Putamen (tissue), 1 donor: Measurements from ENCODE around the gene C10orf120.

Experiments
- DNase-seq: peaks from one replicate; pipeline ENCODE4 v3.0.0-alpha.2; 2016; ENCODE audit warnings: low spot score

The C10orf120 gene

GRCh38 chr10:122703483-122704448 lies 4.1 kb upstream of the C10orf120 start:
- peak; percentile 78 for DNase-seq

- DNase-seq: peak; percentile 44
These were observed 2.6 kb upstream of the C10orf120 start for GRCh38 chr10:122702275-122702674.

GRCh38 chr10:122701652-122702051 lies 2.0 kb upstream of the C10orf120 start:
- no peak for DNase-seq

- no peak for DNase-seq
These were observed 3.0 kb downstream of the C10orf120 start for GRCh38 chr10:122696687-122697086.

GRCh38 chr10:122692744-122693143 lies 6.9 kb downstream of the C10orf120 start:
- DNase-seq: no peak

- DNase-seq: no peak
These were observed 10.4 kb downstream of the C10orf120 start for GRCh38 chr10:122689146-122689820.

- no peak for DNase-seq
These were observed 11.2 kb downstream of the C10orf120 start for GRCh38 chr10:122688293-122688989.

GRCh38 chr10:122682522-122682921 lies 17.1 kb downstream of the C10orf120 start:
- DNase-seq: no peak

- DNase-seq: no peak
These were observed 21.4 kb downstream of the C10orf120 start for GRCh38 chr10:122678266-122678665.

GRCh38 chr10:122675278-122675677 lies 24.4 kb downstream of the C10orf120 start:
- DNase-seq: no peak

GRCh38 chr10:122674781-122675180 lies 24.9 kb downstream of the C10orf120 start:
- no peak for DNase-seq

- no peak for DNase-seq
These were observed 25.9 kb downstream of the C10orf120 start for GRCh38 chr10:122673731-122674130.

- DNase-seq: no peak
These were observed 26.4 kb downstream of the C10orf120 start for GRCh38 chr10:122673269-122673668.

- no peak for DNase-seq
These were observed 27.0 kb downstream of the C10orf120 start for GRCh38 chr10:122672655-122673054.

GRCh38 chr10:122671355-122671754 lies 28.3 kb downstream of the C10orf120 start:
- no peak for DNase-seq

GRCh38 chr10:122669842-122670241 lies 29.8 kb downstream of the C10orf120 start:
- no peak for DNase-seq

- no peak for DNase-seq
These were observed 30.6 kb downstream of the C10orf120 start for GRCh38 chr10:122669045-122669444.

- DNase-seq: no peak
These were observed 33.7 kb downstream of the C10orf120 start for GRCh38 chr10:122665946-122666345.

- DNase-seq: no peak
These were observed 34.3 kb downstream of the C10orf120 start for GRCh38 chr10:122665329-122665860.

- no peak for DNase-seq
These were observed 35.1 kb downstream of the C10orf120 start for GRCh38 chr10:122664501-122664900.

- no peak for DNase-seq
These were observed 36.0 kb downstream of the C10orf120 start for GRCh38 chr10:122663516-122664130.

- DNase-seq: no peak
These were observed 37.4 kb downstream of the C10orf120 start for GRCh38 chr10:122662231-122662630.
